IPS-11a (cell line): ENCODE results near the gene TTBK1.

Experiments
- H3K4me3 ChIP-seq: one replicate; pipeline ENCODE4 v1.5.1; 2013; ENCODE audit warnings: low read depth, low read length, control low read depth

The TTBK1 gene

DNA sequence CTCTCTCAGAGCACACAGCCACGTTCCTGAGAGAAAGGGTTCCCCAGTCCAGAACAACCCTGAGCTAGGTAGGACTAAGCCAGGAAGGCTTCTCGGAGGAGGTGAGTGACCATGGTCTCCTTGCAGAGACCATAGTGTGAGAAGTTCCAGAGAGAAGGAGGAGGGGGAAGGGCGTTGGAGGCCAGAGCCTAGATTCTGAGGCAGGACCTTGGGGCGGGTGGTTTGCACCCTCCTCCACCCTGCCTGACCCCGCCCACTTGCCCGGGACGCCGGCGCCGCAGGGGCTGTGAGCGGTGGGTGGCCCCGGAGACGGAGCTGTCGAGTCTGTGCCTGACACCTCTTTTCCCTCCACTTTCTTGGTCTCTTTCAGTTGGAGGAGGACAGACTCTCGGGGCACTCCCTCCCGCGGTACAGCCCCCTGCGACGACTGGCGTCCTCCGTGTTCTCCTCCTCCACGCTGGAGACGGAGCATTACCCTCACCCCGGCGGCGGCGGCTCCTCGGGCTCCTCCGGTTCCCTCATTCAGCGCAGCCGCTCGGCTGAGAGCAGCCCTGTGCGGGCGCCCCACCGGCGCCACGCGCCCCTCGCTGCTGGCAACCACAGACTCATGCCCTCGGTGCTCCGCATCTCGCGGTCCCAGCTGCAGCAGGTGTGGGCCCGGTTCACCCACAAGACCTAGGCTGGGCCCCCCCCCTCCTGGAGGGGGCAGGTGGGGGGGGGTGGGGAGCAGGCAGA is 26.2 kb downstream of the TTBK1 start:
- no peak overlapping the region for H3K4me3 ChIP-seq

DNA sequence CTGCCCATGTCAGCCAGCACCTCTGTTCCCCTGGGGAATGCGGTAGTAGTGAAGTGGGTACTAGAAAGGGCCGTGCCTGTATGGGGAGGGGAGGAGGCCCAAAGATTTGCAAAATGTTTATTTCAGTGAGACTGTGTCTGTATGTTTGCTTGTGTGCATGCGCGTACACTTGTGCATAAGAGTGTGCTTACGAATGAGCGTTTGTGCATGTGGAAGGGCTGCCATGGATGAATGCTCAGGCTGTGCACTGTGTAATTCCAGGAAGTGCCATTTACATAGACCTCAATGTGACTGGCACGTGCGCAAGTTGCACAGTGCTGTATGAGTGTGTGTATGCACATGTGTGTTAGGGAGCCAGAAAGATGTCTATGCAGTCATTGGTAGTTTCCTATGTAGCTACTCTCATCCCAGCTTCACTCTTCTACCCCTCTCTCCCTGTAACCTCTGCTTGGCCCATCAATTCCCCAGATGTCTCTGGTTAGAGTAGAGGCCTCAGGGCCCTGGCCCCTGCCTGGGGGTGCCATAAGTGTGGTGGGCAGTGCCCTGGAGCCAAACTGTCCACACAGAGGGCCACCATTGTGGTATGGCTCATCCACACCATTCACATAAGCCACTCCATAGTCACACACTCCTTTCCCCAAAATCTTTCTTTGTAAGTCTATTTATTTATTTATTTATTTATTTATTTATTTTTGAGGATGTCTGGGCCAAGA is 28.0 kb downstream of the TTBK1 start:
- H3K4me3 ChIP-seq, result no peak overlapping the region

GRCh38 chr6:43271944-43272343 is 28.7 kb downstream of the TTBK1 start:
- H3K4me3 ChIP-seq, result no peak overlapping the region

DNA sequence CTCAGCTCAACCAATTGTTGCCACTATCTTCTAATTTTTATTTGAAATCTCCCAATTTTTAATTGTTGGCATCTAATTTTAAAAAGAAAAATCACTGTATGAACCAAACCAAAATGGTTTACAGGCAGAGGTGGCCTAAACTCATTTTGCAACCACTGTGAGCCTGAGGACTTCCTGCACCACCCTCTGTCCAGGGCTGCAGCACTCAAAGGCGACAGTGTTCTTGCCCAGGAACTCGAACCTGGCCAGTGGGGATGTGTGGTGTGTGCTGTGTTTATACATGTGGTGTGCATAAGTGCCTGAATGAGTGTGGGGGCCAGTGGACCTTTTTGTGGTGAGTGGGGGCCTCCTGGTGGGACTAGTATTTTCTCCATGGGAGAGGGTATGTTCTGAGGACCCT is 30.4 kb downstream of the TTBK1 start:
- H3K4me3 ChIP-seq, result no peak overlapping the region

DNA sequence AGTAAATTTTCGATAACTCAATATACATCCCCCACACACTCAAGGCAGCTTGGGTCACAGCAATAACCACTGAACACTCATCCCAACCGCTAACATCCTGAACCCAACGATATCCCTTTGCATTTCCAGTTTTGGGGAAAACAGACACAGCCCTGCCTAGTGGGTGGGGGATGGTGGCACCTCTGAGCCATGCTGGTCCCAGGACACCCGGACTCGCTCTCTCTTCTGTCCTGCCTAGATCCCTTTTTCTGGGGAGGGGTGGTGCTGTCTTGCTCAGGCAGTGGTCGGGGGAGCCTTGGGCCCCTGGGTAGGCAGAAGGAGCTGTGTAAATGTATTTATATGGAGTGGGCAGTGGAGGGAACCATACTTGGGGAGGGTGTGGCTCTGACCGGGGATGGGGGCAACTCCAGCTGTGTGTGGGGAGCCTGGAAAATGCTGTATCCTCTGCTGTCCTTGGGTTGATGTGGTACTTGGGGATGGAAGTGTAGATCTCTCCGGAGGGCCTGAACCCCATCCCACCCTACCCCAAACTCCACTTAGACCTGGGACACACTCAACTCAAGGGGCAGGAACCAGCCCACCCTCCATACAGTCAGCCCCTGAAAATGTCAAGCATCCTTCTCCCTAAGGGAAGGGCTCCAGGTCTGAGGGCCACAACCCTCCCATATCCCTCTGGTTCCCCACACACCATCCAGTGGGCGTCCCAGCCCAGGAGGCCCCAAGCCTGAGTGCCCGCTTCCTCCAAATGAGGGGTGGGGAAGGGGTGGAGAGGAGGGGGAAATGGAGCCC is 31.0 kb downstream of the TTBK1 start:
- H3K4me3 ChIP-seq, result no peak overlapping the region

- H3K4me3 ChIP-seq, result peak overlapping the region; percentile 37
Observed at GRCh38 chr6:43274916-43275597, 31.8 kb downstream of the TTBK1 start.

DNA sequence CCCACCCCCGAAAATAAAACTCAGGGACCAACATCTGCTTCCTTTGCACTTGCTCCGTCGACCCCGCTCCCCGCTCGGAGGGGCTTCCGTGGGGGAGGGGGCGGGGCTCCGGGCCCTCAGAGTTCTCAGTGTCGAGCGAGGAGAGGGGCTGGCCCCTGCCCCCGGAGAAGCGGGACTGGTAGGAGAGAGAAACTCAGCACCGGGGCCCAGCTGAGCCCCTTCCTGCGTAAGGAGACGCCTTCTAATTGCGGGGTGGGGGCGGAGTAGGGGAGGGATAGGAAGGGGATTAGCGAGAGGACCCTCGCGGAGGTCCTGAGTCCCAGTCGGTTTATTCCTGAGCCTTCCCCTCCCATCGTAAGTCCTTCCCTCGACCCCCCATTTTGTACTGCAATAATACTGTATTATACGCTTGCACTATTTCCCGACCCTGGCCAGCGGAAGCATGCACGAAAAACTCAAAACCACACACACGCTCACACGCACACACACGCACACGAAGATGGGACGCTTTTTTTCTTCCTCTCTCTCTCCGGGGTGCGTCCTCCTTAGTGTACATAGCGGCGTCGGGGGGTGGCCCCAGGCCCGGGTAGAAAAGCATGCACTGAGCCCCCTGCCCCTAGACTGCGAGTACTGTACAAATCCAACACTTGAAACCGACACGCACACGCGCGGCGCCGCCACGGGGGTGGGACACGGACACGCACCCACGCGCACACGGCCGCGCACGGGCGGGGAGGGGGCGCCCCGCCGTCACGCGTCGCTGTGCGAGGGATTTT is 32.7 kb downstream of the TTBK1 start:
- peak overlapping the region; percentile 14 for H3K4me3 ChIP-seq

DNA sequence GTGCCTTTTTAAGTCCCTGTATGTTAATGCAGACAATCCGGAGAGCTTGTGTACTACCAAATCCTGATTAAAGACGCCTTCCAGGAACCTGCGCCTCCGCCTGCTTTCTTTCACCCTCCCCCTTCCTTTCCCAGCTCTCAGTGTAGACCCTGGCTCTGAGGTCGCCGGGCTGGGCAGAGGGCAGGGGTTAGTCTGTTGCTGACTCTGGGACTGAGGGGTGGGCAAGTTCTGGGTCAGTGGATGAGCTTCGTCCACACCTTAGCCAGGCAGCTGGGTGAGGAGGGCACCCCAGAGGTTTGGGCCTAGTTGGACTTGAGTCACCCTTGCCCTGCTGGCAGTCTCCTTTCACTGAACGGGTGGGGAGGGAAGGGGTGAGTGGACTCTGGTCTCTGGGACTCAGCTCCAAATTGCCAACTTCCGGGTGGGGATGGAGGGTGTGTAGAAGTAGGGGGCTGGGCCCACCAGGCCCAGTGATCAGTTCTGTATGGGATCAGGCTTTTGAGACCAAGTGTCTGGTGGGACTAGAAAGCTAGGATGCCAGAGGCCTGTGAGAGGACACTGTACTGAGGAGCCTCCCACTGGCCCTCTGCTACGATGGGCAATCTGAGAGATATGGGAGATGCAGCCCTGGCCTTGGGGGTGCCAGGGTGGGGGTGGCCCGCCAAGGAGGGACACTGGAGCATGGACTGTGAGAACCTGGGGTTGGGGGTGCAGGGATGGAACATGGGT is 33.5 kb downstream of the TTBK1 start:
- no peak overlapping the region for H3K4me3 ChIP-seq

DNA sequence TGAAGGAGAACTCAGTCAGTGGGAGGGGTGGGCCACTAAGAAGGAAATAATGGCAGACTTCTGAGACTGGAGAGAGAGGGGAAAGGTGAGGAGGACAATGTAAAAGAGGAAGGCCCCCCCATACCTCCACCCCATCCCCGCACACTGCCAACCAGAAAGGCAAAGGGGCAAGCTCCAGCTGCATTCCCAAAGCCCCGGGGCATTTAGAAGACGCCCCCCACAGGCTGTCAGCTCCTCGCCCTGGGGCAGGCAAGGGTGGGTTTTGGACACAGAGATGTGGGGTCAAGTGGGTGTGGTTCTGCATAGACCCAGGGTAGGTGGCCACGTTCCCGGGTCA is 34.0 kb downstream of the TTBK1 start:
- no peak overlapping the region for H3K4me3 ChIP-seq

DNA sequence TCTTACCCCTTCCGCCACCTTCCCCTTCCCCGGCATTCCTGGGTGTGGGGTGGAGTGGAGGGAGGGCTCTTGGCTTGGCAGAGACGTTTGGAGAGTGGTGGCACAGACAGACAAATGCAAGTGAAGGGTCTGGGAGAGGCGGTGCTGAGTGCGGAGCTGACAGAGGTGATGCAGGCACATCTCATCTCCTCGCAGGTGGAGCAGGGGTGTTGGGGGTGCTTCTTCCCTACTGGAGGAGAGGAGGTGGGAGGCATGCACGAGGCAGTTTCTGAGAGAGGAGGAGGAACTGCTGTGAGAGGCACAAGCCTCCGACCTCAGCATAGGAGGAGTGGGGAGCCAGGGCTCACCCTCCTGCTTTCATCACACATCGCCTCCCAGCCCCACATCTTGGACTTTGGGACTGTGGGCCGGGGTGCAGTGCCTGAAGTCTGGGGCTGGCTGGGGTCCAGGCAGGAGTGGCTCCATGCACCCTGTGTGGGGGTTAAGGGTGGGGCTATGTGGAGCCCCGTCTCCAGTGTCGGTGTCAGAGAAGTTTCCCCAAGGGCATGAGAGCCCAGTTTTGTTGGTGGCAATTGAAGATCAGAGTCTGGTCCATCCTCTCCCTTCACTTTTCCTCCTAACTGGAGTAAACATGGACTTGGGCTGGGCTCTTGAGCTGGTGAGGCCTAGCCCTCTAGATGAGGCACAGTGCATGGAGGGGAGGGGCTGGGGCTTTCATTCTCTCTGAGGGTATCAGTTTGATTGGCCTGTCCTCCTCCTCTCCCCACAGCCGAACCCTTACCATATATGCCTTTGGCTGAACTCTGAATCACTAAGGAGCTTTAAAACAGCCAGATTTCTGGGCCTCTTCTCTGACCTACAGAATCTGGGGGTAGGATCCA is 34.6 kb downstream of the TTBK1 start:
- H3K4me3 ChIP-seq, result no peak overlapping the region

DNA sequence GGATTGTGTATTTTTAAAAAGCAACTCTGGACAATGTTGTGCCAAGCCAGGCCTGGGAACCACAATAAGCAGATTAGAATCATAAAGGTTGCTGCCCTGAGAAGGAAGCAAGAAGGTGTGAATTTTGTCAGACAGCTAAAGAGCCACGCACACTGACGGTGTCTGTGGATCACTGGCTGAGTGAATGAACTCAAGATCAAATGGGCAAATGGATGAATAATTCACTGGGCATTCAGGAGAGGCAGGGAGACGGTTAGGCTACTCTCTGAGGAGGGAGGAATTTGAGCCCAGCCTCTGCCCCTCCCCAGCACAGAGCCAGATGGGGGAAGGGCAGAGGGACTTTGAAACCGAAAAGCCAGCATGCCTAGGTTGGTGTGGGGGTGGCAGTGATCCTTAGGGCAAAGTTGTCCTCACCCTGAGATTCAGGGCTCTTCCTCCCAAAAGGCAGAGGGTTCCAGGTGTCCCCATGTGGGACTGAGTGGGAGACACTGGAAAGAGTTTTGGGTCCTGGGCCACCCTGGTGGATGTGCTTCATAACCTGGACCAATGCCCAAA is 35.3 kb downstream of the TTBK1 start:
- H3K4me3 ChIP-seq, result no peak overlapping the region

- H3K4me3 ChIP-seq, result no peak overlapping the region
Observed at GRCh38 chr6:43280234-43280633, 37.0 kb downstream of the TTBK1 start.

GRCh38 chr6:43282060-43282459 is 38.8 kb downstream of the TTBK1 start:
- H3K4me3 ChIP-seq, result no peak overlapping the region

- no peak overlapping the region for H3K4me3 ChIP-seq
Observed at GRCh38 chr6:43282636-43283513, 39.6 kb downstream of the TTBK1 start.

DNA sequence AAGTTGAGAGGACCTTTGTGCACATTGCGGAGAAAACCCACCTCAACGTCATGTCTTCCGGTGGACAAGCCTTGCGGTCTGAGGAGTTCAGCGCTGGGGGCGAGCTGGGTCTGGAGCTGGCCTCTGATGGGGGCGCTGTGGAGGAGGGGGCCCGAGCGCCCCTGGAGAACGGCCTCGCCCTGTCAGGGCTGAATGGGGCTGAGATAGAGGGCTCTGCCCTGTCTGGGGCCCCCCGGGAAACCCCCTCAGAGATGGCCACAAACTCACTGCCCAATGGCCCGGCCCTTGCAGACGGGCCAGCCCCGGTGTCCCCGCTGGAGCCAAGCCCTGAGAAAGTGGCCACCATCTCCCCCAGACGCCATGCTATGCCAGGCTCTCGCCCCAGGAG is 40.2 kb downstream of the TTBK1 start:
- H3K4me3 ChIP-seq, result no peak overlapping the region

DNA sequence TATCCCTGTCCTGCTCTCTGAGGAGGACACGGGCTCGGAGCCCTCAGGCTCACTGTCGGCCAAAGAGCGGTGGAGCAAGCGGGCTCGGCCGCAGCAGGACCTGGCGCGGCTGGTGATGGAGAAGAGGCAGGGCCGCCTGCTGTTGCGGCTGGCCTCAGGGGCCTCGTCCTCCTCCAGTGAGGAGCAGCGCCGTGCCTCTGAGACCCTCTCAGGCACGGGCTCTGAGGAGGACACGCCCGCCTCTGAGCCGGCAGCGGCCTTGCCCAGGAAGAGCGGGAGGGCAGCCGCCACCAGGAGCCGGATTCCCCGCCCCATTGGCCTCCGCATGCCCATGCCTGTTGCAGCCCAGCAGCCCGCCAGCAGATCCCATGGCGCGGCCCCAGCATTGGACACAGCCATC is 40.6 kb downstream of the TTBK1 start:
- H3K4me3 ChIP-seq, result no peak overlapping the region

DNA sequence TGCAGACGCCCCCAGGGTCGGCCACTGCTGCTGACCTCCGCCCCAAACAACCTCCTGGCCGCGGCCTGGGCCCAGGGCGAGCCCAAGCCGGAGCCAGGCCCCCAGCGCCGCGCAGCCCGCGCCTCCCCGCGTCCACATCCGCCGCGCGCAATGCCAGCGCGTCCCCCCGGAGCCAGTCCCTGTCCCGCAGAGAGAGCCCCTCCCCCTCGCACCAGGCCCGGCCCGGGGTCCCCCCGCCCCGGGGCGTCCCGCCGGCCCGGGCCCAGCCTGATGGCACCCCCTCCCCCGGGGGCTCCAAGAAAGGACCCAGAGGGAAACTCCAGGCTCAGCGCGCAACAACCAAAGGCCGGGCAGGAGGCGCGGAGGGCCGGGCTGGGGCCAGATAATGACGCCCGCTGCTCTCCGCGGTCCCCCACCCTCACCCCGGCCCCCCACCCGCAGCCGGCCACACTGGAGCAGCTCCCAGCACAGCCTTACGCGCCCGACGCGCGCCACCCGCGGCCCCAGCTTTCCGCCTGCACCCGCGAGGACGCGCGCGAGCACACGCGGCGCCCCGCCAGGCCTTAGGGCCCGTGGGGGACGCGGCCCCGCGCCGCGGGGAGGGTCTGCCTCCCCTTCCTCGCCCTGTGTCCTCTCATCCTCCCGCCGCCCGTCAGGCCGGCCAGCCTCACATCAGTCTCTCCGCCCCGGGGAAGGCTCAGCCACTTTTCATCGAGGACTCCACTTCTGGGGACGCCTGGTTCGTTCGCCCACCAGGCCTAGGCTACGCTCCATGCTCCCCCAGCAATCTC is 41.9 kb downstream of the TTBK1 start:
- no peak overlapping the region for H3K4me3 ChIP-seq
